NT2/D1 (cell line): Measurements from ENCODE around the gene TMC5.
"Not testable (repeated sequence)": the region's sequence is repeated elsewhere in the genome, so short reads cannot be mapped to it uniquely, and the experiment has no call there.

ENCODE experiments used
- DNase-seq: peaks from one replicate; pipeline ENCODE4 v3.0.0-alpha.2; 2011; ENCODE audit warnings: low read depth, low spot score
- H3K27me3 ChIP-seq: 2 replicates; pipeline ENCODE4 v1.6.0; 2011; ENCODE audit warnings: mild to moderate bottlenecking; ENCODE audit not compliant: insufficient read length, insufficient read depth
- H3K36me3 ChIP-seq: 2 replicates; pipeline ENCODE4 v1.6.1; 2011; ENCODE audit warnings: mild to moderate bottlenecking, low read length, mixed read lengths; ENCODE audit not compliant: insufficient read depth, insufficient read length
- H3K4me1 ChIP-seq: 2 replicates; pipeline ENCODE4 v1.5.1; 2011; ENCODE audit not compliant: insufficient read depth, insufficient read length
- H3K4me3 ChIP-seq: 2 replicates; pipeline ENCODE4 v1.5.1; 2011; ENCODE audit warnings: low read depth; ENCODE audit not compliant: insufficient read length
- H3K9ac ChIP-seq: 2 replicates; pipeline ENCODE4 v1.6.0; 2011; ENCODE audit warnings: low read depth; ENCODE audit not compliant: insufficient read length
- H3K9me3 ChIP-seq: 2 replicates; pipeline ENCODE4 v1.5.1; 2011; ENCODE audit warnings: mild to moderate bottlenecking, low read length; ENCODE audit not compliant: insufficient read depth
- SUZ12 ChIP-seq: IDR thresholded peaks from 2 replicates; pipeline ENCODE4 v1.6.1; 2011; ENCODE audit not compliant: insufficient read length, insufficient read depth; ENCODE audit errors: extremely low read depth
- YY1 ChIP-seq: IDR thresholded peaks from 2 replicates; pipeline ENCODE4 v1.6.1; 2011; ENCODE audit not compliant: insufficient read length, insufficient read depth
- ZNF274 ChIP-seq: IDR thresholded peaks from 2 replicates; pipeline ENCODE4 v1.6.1; 2011; ENCODE audit warnings: mild to moderate bottlenecking, low read depth, low read length

Gene TMC5

DNA sequence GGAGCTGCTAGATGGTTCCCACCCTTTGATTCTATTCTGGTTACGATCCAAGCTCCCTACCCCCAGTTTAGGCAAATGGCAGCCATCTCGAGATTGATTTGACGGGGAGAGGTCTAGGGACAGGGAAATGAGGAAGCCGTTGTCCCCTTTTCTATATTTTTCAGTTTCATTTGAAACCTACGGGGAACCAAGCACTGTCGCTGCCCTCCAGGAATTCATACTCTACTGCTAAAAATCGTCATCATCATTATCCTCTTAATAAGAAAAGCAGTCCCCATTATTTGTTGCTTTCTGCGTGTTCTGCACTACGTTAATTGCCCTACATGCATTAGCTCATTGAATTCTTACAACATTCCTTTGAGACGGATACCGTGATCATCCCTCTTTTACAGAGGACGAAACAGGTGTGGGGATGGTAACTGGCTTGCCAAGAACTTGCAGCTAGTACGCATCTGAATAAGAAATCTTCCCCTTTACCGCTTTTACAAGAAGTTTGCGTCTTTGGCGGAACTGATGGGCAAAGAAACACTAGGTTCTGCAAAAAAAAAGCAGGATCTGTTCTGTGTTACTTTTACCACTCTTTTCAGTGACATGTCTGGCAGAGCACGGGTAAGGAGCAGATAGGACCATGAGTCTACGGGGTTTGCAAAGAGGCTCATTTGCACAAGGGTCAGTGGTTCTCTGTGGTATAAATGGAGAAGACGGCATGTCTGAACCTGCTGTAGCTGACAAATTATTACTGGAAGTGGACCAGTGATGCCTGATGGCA is 107.1 kb downstream of the TMC5 start:
- peak overlapping the region; percentile 94 for H3K9ac ChIP-seq
- H3K36me3 ChIP-seq, result peaks cover 31% of the 10 kb centered on the region
- DNase-seq, result no peak
- TF ChIP-seq YY1 (no peak), ZNF274 (no peak), SUZ12 (no peak)
- no peaks in the 10 kb centered on the region for H3K27me3 ChIP-seq
- H3K4me3 ChIP-seq, result peak overlapping the region; percentile 95
- H3K9me3 ChIP-seq, result no peaks in the 10 kb centered on the region
- no peaks in the 10 kb centered on the region for H3K4me1 ChIP-seq

DNA sequence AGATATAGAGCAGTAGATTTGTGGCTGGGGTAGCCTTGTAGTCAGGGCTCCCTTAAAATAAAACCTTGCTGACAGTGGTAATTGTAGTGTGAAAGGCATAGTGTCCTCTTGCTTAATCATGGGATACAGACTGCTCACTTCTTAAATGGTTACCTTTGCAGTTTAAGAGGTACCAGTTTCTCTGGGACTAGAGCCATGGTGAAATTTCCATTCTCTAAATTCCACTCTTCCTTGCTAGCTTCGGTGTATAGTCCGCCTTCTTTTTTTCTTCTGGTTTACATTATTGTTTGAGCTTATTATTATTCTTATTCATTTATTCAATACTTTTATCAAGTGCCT is 107.7 kb downstream of the TMC5 start:
- peaks cover 30% of the 10 kb centered on the region for H3K36me3 ChIP-seq
- H3K4me1 ChIP-seq, result no peaks in the 10 kb centered on the region
- H3K9me3 ChIP-seq, result no peaks in the 10 kb centered on the region
- peak overlapping the region; percentile 36 for H3K9ac ChIP-seq
- DNase-seq, result no peak
- TF ChIP-seq ZNF274, result no peak
- no peak for TF ChIP-seq YY1
- TF ChIP-seq SUZ12, result no peak
- no peaks in the 10 kb centered on the region for H3K27me3 ChIP-seq
- H3K4me3 ChIP-seq, result peak overlapping the region; percentile 95

- Histone ChIP-seq H3K9me3 (no peaks in the 10 kb centered on the region), H3K36me3 (peaks cover 44% of the 10 kb centered on the region), H3K9ac (no peak overlapping the region), H3K27me3 (no peaks in the 10 kb centered on the region), H3K4me3 (no peak overlapping the region), H3K4me1 (no peaks in the 10 kb centered on the region)
- TF ChIP-seq YY1 (no peak), SUZ12 (no peak), ZNF274 (no peak)
- no peak for DNase-seq
Observed at GRCh38 chr16:19527161-19527560, 109.5 kb downstream of the TMC5 start.

DNA sequence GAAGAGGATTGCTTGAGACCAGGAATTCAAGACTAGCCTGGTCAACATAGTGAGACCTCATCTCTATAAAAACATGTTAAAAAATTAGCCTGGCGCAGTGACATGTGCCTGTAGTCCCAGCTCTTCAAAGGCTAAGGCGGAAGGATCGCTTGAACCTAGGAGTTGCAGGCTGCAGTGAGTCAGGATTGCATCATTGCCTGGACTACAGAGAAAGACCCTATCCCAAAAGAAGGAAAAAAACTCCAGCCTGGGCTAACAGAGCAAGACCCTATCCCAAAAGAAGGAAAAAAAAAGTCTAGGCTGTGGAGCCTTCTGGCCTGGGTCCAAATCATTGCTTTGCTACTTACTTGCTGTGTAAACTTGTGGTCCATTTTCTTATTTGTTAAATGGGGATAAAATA is 111.0 kb downstream of the TMC5 start:
- no peaks in the 10 kb centered on the region for H3K9me3 ChIP-seq
- no peak for DNase-seq
- H3K4me3 ChIP-seq, result no peak overlapping the region
- H3K4me1 ChIP-seq, result no peaks in the 10 kb centered on the region
- no peak overlapping the region for H3K9ac ChIP-seq
- no peaks in the 10 kb centered on the region for H3K27me3 ChIP-seq
- H3K36me3 ChIP-seq, result peaks cover 49% of the 10 kb centered on the region
- no peak for TF ChIP-seq ZNF274
- TF ChIP-seq YY1, result no peak
- no peak for TF ChIP-seq SUZ12

DNA sequence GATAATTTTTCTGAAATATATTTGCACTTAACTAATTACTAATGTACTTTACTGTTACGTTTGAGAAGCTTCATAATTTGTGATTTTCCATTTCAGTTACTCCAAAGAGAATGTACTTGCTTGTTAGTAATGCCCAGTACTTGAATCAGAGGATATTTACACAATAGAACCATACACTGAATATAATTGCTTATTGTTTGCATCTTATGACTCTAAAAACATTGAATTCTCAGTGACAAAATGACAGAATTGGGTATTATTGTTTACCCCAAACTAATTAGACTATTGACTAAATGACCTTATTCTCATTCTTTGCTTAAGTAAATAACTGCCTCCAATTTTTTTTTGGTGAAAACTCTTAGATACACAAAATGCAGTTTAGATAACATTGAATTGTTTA is 114.9 kb downstream of the TMC5 start:
- no peak for DNase-seq
- Histone ChIP-seq H3K9me3 (no peaks in the 10 kb centered on the region), H3K27me3 (no peaks in the 10 kb centered on the region), H3K36me3 (peaks cover 71% of the 10 kb centered on the region), H3K4me1 (no peaks in the 10 kb centered on the region), H3K4me3 (no peak overlapping the region), H3K9ac (no peak overlapping the region)
- TF ChIP-seq YY1 (no peak), SUZ12 (no peak), ZNF274 (no peak)

DNA sequence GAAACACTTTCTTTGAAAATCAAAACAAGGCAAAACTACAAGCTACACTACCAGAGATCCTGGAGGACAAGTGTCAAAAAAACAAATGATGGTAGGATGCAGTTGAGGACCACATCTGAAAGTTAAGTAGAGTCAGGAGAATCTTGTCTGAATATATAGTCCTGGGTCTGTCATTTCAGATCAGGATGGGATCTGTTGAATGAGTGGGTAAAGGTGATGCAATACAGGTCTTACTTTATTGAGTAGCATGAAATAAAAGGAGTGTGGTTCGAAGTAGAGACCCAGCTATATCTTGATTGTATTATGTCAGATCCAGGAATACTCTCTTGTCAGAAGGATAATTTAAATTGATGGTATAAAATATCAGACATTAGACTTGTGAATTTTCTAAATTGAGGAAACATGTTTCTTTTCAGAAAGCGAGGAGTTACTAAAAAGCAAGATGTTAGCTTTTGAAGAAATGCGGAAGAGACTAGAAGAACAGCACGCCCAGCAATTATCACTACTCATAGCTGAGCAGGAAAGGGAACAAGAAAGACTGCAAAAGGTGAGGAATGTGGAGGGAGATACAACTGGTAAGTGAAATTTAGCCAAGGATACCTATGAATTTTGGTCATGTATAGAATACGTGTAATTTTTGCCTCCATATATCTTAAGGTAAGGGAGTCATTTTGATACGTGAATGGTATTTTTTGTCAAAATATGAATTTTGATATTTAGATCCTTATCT is 122.7 kb downstream of the TMC5 start:
- no peaks in the 10 kb centered on the region for H3K4me1 ChIP-seq
- TF ChIP-seq YY1, result no peak
- no peak for TF ChIP-seq ZNF274
- TF ChIP-seq SUZ12, result no peak
- no peak overlapping the region for H3K9ac ChIP-seq
- no peak for DNase-seq
- H3K36me3 ChIP-seq, result peaks cover 82% of the 10 kb centered on the region
- no peak overlapping the region for H3K4me3 ChIP-seq
- no peaks in the 10 kb centered on the region for H3K27me3 ChIP-seq
- no peaks in the 10 kb centered on the region for H3K9me3 ChIP-seq

GRCh38 chr16:19542138-19542821 is 124.6 kb downstream of the TMC5 start:
- TF ChIP-seq YY1, result no peak
- TF ChIP-seq SUZ12, result no peak
- no peak for TF ChIP-seq ZNF274
- no peaks in the 10 kb centered on the region for H3K9me3 ChIP-seq
- DNase-seq, result no peak
- no peaks in the 10 kb centered on the region for H3K4me1 ChIP-seq
- H3K36me3 ChIP-seq, result peaks cover 73% of the 10 kb centered on the region
- no peaks in the 10 kb centered on the region for H3K27me3 ChIP-seq
- H3K9ac ChIP-seq, result no peak overlapping the region
- H3K4me3 ChIP-seq, result no peak overlapping the region

DNA sequence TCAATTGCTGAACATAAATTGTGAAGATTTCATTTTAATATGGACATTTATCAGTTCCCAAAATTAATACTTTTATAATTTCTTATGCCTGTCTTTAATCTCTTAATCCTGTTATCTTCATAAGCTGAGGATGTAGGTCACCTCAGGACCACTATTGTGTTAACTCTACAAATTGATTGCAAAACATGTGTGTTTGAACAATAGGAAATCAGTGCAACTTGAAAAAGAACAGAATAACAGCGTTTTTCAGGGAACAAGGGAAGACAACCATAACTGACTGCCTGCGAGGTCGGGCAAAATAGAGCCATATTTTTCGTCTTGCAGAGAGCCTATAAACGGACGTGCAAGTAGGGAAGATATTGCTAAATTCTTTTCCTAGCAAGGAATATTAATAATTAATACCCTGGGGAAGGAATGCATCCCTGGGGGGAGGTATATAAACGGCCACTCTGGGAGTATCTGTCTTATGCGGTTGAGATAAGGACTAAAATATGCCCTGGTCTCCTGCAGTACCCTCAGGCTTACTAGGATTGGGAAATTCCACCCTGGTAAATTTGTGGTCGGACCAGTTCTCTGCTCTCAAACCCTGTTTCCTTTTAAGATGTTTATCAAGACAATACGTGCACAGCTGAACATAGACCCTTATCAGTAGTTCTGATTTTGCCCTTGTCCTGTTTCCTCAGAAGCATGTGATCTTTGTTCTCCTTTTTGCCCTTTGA is 125.8 kb downstream of the TMC5 start:
- not testable (repeated sequence) for H3K4me3 ChIP-seq, DNase-seq, H3K9me3 ChIP-seq, H3K9ac ChIP-seq, H3K27me3 ChIP-seq, H3K4me1 ChIP-seq
- peaks cover 67% of the 10 kb centered on the region for H3K36me3 ChIP-seq
